GM03348 (cell line): ENCODE results near the gene ATAD5.
A peak's percentile ranks its signal among the peaks of the same experiment; 100 is the strongest.
"Not testable (repeated sequence)": the region's sequence is repeated elsewhere in the genome, so short reads cannot be mapped to it uniquely, and the experiment has no call there.

Experiments used
- DNase-seq: peaks from one replicate; pipeline ENCODE4 v3.0.0; 2012; ENCODE audit warnings: low spot score

The ATAD5 gene

GRCh38 chr17:30824002-30824355 lies 7.8 kb upstream of the ATAD5 start:
- peak; percentile 50 for DNase-seq

GRCh38 chr17:30824356-30825145 lies 7.2 kb upstream of the ATAD5 start, which contains the start of gene CRLF3:
TSS of gene CRLF3 (minus strand) at chr17:30824692. CDS start at chr17:30824651, 41 bp downstream.
- peak; percentile 99 for DNase-seq

- DNase-seq, result no peak
Measured at GRCh38 chr17:30827082-30827481, 4.7 kb upstream of the ATAD5 start.

- no peak for DNase-seq
Measured at GRCh38 chr17:30829022-30829421, 2.7 kb upstream of the ATAD5 start.

GRCh38 chr17:30831257-30831656 lies 509 bp upstream of the ATAD5 start:
- DNase-seq, result peak; percentile 21

GRCh38 chr17:30832438-30833124 lies 815 bp downstream of the ATAD5 start:
- no peak for DNase-seq

GRCh38 chr17:30838202-30838807 lies 6.5 kb downstream of the ATAD5 start:
- no peak for DNase-seq

GRCh38 chr17:30840771-30841170 lies 9.0 kb downstream of the ATAD5 start:
- no peak for DNase-seq

GRCh38 chr17:30848021-30848420 lies 16.3 kb downstream of the ATAD5 start:
- DNase-seq, result no peak

- no peak for DNase-seq
Measured at GRCh38 chr17:30854146-30854545, 22.4 kb downstream of the ATAD5 start.

GRCh38 chr17:30858556-30859250 lies 26.9 kb downstream of the ATAD5 start:
- peak; percentile 27 for DNase-seq

GRCh38 chr17:30864636-30865035 lies 32.9 kb downstream of the ATAD5 start:
- no peak for DNase-seq

GRCh38 chr17:30869005-30869404 lies 37.2 kb downstream of the ATAD5 start:
- no peak for DNase-seq

GRCh38 chr17:30886187-30886586 lies 54.4 kb downstream of the ATAD5 start:
- no peak for DNase-seq

- no peak for DNase-seq
Measured at GRCh38 chr17:30894236-30894635, 62.5 kb downstream of the ATAD5 start.

GRCh38 chr17:30897311-30897710 lies 65.5 kb downstream of the ATAD5 start:
- no peak for DNase-seq

- peak; percentile 41 for DNase-seq
Measured at GRCh38 chr17:30905742-30906100, 74.0 kb downstream of the ATAD5 start.

GRCh38 chr17:30906101-30906911 lies 74.5 kb downstream of the ATAD5 start, which contains the start of gene TEFM:
TSS of gene TEFM (minus strand) at chr17:30906238. CDS start at chr17:30906198, 40 bp downstream.
- peak; percentile 93 for DNase-seq

- no peak for DNase-seq
Measured at GRCh38 chr17:30908717-30909420, 77.1 kb downstream of the ATAD5 start.

- not testable (repeated sequence) for DNase-seq
Measured at GRCh38 chr17:30910151-30910550, 78.4 kb downstream of the ATAD5 start.

GRCh38 chr17:30913955-30914354 lies 82.2 kb downstream of the ATAD5 start:
- DNase-seq, result no peak
